Motor neuron (in vitro differentiated cells): Measurements from ENCODE around the gene DMD. TPM values are rescaled to one million over a fixed set of nuclear protein-coding genes. Genes with fewer than 3 reads are reported as not detected.

Source experiments
- ATAC-seq, 8 experiments: fragments of 200-7000 bp; cut with Tn5 transposase; replicated peaks in 6 of 8; 2 replicates each; pipeline ENCODE4 v1.8.0; 2021; ENCODE audit warnings: mild to moderate bottlenecking in 8 of 8, moderate library complexity in 8 of 8
- H3K27ac ChIP-seq, 2 donors: fragments of 250-450 bp; sonication (Bioruptor Pico); 2 replicates each; pipeline ENCODE4 v1.9.0; 2021; ENCODE audit warnings: antibody characterized with exemption in 2 of 2, mild to moderate bottlenecking in 2 of 2, moderate library complexity in 1 of 2
- H3K4me1 ChIP-seq, 2 donors: fragments of 250-450 bp; sonication (Bioruptor Pico); replicated peaks in 1 of 2; 2 replicates each; pipeline ENCODE4 v1.6.1; 2021; ENCODE audit warnings: antibody characterized with exemption in 2 of 2, mild to moderate bottlenecking in 2 of 2, moderate library complexity in 1 of 2
- H3K4me3 ChIP-seq, 5 donors: fragments of 250-450 bp; sonication (Bioruptor Pico); 2 replicates each; pipeline ENCODE4 v1.9.0; 2021; ENCODE audit warnings: antibody characterized with exemption in 5 of 5, mild to moderate bottlenecking in 5 of 5, moderate library complexity in 4 of 5
- WGBS, 10 experiments: fragments of 450-650 bp; shearing (Covaris generic); methylation state at CpG; one replicate each; pipeline ENCODE4 v1.0.0; 2022; 5-methylcytosine and 5-hydroxymethylcytosine counted together
- in situ Hi-C, 9 experiments: fragments of 400-800 bp; cut with MboI; loops; one replicate each; pipeline ENCODE4 v1.15.0; 2021; ENCODE audit warnings: low sequenced_read_pairs in 9 of 9, low pct_unique_long_range_greater_than_20kb in 2 of 9; ENCODE audit not compliant: unreplicated experiment in 9 of 9
- total RNA-seq, 8 experiments: library from RNA; unstranded; fragments of 300-600 nt; gene quantifications; 2 replicates each; pipeline versions ENCODE4 v1.2.3 to v1.2.4, GENCODE V29; 2022

Gene DMD
- total RNA-seq, 8 experiments from 2014 or later = 3.9 to 378 (median 10.5) TPM

DNA sequence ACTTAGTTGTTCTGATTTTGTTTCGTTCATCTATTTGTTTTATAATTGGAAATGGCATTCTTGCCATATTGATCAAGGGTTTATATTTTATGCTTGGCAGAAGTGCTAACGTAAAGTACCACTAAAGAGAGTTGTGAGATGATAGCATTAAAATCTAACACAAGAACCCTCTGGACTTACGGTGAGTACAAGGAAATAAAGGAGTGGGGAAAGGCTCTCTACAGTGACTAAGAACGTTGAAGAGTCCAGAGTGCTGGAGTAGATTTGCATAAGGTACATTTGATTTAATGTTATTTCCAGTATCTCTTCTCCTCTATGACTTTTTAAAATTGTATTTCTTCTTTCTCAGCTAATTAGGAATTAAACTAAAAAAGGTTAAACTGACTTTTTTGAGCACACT lies 612.6 kb downstream of the DMD start:
- Histone ChIP-seq H3K4me3 (no peak overlapping the region), H3K4me1 (no peaks in the 10 kb centered on the region), H3K27ac (no peak overlapping the region)
- in situ Hi-C loops = no loop called here
- WGBS, 10 experiments = 5 to 100% (median 59%) methylated on average over 1 to 4 of the region's 4 CpGs; no CpG with 5 or more reads in 4 of the 10 experiments
- ATAC-seq = no peak

GRCh38 chrX:32597777-32598176 lies 613.6 kb downstream of the DMD start:
- WGBS, 10 experiments = 5 to 100% (median 17%) methylated on average over 1 to 4 of the region's 4 CpGs; no CpG with 5 or more reads in 5 of the 10 experiments
- Histone ChIP-seq H3K27ac (no peak overlapping the region), H3K4me1 (no peaks in the 10 kb centered on the region), H3K4me3 (no peak overlapping the region)
- in situ Hi-C loops = no loop called here
- ATAC-seq = no peak

DNA sequence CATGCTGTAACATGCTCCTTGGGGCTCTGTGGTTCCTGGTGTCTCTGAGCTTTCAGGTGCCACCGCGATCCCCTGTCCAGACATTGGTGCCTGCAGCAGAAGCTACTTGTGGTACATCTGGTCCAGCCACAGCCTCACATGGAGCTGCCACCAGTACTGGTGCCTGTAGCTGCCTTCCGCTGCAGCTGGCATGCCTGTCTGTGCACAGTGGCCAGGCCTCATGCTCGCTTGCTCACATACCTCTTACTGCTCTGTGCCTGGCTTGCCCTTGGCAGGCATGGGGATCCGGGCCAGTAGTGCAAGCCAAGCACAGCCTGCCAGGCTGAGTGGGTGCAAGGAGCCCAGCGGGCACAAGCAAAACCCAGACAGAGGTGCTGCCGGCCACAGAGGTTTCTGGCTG lies 618.6 kb downstream of the DMD start:
- Histone ChIP-seq H3K27ac (no peak overlapping the region), H3K4me3 (no peak overlapping the region), H3K4me1 (no peaks in the 10 kb centered on the region)
- 40 to 59% methylated on average over 1 to 4 of the region's 7 CpGs; no CpG with 5 or more reads in 8 of the 10 experiments for WGBS, 10 experiments
- no peak for ATAC-seq
- in situ Hi-C loops = no loop called here

GRCh38 chrX:32591589-32591988 lies 619.8 kb downstream of the DMD start:
- Histone ChIP-seq H3K27ac (no peak overlapping the region), H3K4me3 (no peak overlapping the region), H3K4me1 (no peaks in the 10 kb centered on the region)
- no peak for ATAC-seq
- in situ Hi-C loops = no loop called here
- WGBS, 10 experiments = 25 to 59% methylated on average over 3 to 5 of the region's 10 CpGs; no CpG with 5 or more reads in 8 of the 10 experiments

DNA sequence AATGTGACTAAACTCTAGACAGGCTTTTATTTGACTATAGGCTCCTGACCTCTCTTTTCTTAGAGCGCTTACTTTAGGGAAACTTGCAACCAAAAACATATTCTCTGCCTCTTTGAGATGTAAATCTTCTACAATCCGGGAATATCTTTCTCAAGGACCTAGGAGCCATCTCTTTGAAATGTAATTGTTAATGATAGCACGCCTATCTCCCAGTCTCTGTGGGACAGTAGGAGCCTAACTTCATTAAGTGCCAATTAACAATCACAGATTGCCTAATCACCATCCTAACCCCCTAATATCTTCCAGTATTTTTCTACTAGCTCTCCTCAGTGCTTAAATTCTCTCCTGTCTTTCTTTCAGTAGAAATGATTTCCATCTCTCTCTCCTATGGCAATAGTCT lies 628.6 kb downstream of the DMD start:
- no peak overlapping the region for H3K27ac ChIP-seq
- WGBS, 10 experiments = 0 to 33% (median 6%) methylated on average over 2 to 3 of the region's 3 CpGs; no CpG with 5 or more reads in 6 of the 10 experiments
- no peak overlapping the region for H3K4me3 ChIP-seq
- in situ Hi-C loops = no loop called here
- no peaks in the 10 kb centered on the region for H3K4me1 ChIP-seq
- no peak for ATAC-seq

- H3K27ac ChIP-seq = no peak overlapping the region
- no peak for ATAC-seq
- in situ Hi-C loops = no loop called here
- 33 to 100% (median 46%) methylated on average over 1 to 2 of the region's 2 CpGs; no CpG with 5 or more reads in 7 of the 10 experiments for WGBS, 10 experiments
- no peaks in the 10 kb centered on the region for H3K4me1 ChIP-seq
- H3K4me3 ChIP-seq = no peak overlapping the region
These were observed 634.5 kb downstream of the DMD start for GRCh38 chrX:32576885-32577284.

GRCh38 chrX:32572644-32573043 lies 638.7 kb downstream of the DMD start:
- no peak for ATAC-seq
- Histone ChIP-seq H3K4me1 (no peaks in the 10 kb centered on the region), H3K27ac (no peak overlapping the region), H3K4me3 (no peak overlapping the region)
- 15 to 100% (median 83%) methylated on average over 1 to 2 of the region's 2 CpGs; no CpG with 5 or more reads in 5 of the 10 experiments for whole genome bisulfite sequencing, 10 experiments
- in situ Hi-C loops = no loop called here

DNA sequence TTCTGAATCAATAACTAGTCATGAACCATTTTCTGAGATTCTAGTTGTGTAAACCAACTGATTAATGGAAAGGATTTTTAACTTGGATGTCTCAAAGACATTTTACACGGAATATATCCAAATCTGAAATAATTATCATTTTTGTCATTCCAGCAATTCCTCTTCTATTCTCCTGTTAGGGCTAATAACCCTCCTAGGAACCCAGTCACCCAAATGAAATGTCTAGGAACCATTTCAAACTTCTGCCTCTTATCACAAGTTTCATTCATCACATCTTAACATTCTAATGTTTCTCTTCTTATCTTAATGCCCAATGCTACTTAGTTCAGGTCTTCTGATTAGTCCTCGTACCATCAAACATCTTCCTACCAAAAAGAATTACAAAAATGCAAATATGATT lies 639.8 kb downstream of the DMD start:
- H3K27ac ChIP-seq = no peak overlapping the region
- in situ Hi-C loops = no loop called here
- ATAC-seq = no peak
- WGBS, 10 experiments = 0 to 80% (median 36%) methylated on average over 1 to 2 of the region's 2 CpGs; no CpG with 5 or more reads in 5 of the 10 experiments
- no peaks in the 10 kb centered on the region for H3K4me1 ChIP-seq
- H3K4me3 ChIP-seq = no peak overlapping the region

DNA sequence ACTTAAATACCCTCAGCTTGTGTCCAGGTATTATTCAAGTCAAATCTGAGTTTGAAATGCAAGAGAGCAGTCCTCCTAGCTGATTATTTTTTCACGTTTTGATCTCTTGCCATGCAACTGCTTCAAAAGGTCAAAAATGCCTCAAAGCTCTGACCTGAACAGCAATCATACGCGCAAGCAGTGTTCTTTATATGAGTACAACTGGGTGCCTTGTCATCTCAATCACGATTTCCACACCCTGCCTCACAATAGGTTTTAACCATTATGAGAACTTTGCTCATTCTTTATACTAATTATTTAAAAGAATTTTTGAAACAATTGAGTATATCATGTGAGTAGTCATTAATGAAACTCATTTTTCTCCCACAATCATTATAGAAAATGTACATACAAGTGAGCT lies 649.1 kb downstream of the DMD start:
- ATAC-seq = no peak
- Histone ChIP-seq H3K4me1 (no peaks in the 10 kb centered on the region), H3K27ac (no peak overlapping the region), H3K4me3 (no peak overlapping the region)
- WGBS, 10 experiments = 0 to 95% (median 56%) methylated on average over 1 to 4 of the region's 4 CpGs; no CpG with 5 or more reads in 3 of the 10 experiments
- in situ Hi-C loops = no loop called here

GRCh38 chrX:32545101-32545500 lies 666.2 kb downstream of the DMD start:
- in situ Hi-C loops = no loop called here
- WGBS, 10 experiments = 0 to 80% methylated on average over 1 of the region's 1 CpG; no CpG with 5 or more reads in 8 of the 10 experiments
- no peak for ATAC-seq
- no peak overlapping the region for H3K4me3 ChIP-seq
- H3K27ac ChIP-seq = no peak overlapping the region
- no peaks in the 10 kb centered on the region for H3K4me1 ChIP-seq

- Histone ChIP-seq H3K27ac (no peak overlapping the region), H3K4me1 (peaks cover 0 to 4% of the 10 kb centered on the region in 2 donors), H3K4me3 (no peak overlapping the region)
- in situ Hi-C loops = no loop called here
- 0 to 100% (median 42%) methylated on average over 1 to 6 of the region's 8 CpGs; no CpG with 5 or more reads in 6 of the 10 experiments for WGBS, 10 experiments
- ATAC-seq = no peak
These were observed 672.8 kb downstream of the DMD start for GRCh38 chrX:32538554-32538953.

GRCh38 chrX:32533848-32534247 lies 677.5 kb downstream of the DMD start:
- no peak overlapping the region for H3K4me3 ChIP-seq
- peaks cover 0 to 4% of the 10 kb centered on the region in 2 donors for H3K4me1 ChIP-seq
- 55 to 70% (median 60%) methylated on average over 1 to 4 of the region's 4 CpGs; no CpG with 5 or more reads in 7 of the 10 experiments for WGBS, 10 experiments
- no peak for ATAC-seq
- in situ Hi-C loops = no loop called here
- no peak overlapping the region for H3K27ac ChIP-seq

- Histone ChIP-seq H3K4me1 (peaks cover 0 to 4% of the 10 kb centered on the region in 2 donors), H3K27ac (no peak overlapping the region), H3K4me3 (no peak overlapping the region)
- in situ Hi-C loops = no loop called here
- ATAC-seq = no peak
- 25 to 100% (median 69%) methylated on average over 1 to 4 of the region's 4 CpGs; no CpG with 5 or more reads in 1 of the 10 experiments for WGBS, 10 experiments
These were observed 679.1 kb downstream of the DMD start for GRCh38 chrX:32532262-32532661.

GRCh38 chrX:32530802-32531403 lies 680.4 kb downstream of the DMD start:
- 0 to 8% (median 3%) methylated on average over 2 to 3 of the region's 3 CpGs; no CpG with 5 or more reads in 5 of the 10 experiments for WGBS, 10 experiments
- H3K4me1 ChIP-seq = no peaks in the 10 kb centered on the region
- ATAC-seq = no peak
- H3K4me3 ChIP-seq = peak overlapping the region in 1 of 5 donors; percentile 18
- in situ Hi-C loops = no loop called here
- no peak overlapping the region for H3K27ac ChIP-seq
